RKO (cell line): Measurements from ENCODE around the gene PSAPL1.

Experiments used
- DNase-seq: peaks from one replicate; pipeline ENCODE4 v3.0.0-alpha.2; 2016; ENCODE audit warnings: low spot score

The PSAPL1 gene

DNA sequence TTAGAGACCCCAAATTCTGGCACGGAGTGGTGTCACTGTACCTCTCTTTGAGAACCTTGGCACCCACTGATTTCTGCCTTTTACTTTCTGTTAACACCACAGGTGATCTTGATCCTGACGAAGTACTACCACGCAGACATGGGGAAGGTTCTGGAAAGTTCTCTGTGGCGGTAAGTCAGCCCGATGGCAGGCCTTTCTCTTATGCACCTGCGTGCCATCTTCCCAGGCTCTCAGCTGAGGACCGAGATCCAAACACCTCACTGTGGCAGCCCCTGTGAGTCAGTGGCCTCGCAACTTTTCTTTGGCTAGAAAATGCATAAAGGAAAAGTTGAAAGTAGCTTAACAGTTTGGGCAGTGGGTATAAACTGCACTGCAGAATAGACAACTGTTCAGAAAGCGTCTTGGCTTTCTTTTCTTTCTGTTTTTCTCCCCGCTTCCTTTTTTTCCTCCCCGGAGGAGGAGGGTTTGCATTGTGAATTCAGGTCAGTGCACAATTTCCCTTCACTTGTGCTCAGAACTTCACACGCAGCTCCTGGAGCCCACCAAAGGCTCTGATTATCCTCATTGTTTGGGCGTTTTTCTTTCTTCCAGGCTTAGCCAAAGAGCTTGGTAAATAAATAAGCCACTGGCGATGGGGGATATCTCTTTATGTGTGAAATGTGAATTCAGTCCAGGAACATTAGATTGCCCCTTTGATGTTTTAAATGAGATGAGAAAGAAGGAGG, 38.4 kb downstream of the PSAPL1 start:
- no peak for DNase-seq

DNA sequence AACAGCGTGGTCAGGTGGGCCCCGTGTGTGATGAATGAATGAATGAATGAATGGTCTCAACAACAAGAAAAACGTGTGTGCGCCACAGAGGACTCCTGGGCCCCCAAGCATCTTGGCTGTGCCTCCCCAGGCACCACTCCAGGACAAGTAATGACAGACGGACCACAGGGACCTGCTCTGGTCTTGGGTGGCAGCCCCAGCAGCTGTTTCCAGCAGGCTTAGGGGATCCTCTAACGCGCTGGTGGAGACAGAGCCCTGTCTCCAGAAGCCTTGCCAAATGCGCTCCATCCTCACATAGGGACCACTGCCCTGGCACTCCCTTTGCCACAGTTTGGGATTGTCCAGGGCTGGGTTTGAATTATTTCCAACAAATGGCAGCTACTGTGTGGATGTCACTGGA, 39.1 kb downstream of the PSAPL1 start:
- DNase-seq, result no peak

DNA sequence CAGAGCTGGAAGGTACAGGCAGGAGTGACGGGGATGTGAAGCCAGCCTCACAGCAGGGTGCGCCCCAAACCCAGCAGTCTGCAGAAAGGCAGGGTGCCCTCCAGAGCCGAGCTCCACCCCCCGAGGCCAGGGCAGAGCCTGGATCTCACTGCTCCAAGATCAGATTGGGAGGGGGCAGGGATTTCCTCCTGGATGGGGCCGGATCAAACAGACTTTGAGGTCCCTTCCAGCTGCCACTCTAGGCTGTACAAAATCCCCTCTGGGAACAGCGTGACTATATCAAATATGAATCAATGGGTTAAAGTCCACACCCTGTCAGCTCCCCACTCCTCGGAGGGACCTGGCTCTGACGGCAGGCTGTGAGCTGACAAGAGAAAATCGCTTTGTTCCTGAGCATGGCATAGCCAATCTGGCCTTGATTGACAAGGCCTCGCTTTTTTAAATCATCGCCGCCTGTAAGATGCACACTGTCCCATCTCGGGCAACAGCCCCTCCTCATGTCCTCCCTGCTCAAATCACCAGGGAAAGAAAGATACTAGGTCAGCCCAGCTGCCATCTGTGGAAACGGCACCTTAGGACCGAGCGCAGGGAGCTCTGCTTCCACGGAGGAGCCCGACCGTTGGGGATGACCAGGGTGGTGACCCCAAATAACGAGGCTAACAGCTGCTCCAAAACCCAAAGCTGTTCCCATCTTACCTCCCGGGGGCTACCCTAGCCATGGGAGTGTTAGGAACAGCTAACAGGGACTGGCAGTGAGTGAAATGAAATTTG, 39.9 kb downstream of the PSAPL1 start:
- DNase-seq, result no peak

DNA sequence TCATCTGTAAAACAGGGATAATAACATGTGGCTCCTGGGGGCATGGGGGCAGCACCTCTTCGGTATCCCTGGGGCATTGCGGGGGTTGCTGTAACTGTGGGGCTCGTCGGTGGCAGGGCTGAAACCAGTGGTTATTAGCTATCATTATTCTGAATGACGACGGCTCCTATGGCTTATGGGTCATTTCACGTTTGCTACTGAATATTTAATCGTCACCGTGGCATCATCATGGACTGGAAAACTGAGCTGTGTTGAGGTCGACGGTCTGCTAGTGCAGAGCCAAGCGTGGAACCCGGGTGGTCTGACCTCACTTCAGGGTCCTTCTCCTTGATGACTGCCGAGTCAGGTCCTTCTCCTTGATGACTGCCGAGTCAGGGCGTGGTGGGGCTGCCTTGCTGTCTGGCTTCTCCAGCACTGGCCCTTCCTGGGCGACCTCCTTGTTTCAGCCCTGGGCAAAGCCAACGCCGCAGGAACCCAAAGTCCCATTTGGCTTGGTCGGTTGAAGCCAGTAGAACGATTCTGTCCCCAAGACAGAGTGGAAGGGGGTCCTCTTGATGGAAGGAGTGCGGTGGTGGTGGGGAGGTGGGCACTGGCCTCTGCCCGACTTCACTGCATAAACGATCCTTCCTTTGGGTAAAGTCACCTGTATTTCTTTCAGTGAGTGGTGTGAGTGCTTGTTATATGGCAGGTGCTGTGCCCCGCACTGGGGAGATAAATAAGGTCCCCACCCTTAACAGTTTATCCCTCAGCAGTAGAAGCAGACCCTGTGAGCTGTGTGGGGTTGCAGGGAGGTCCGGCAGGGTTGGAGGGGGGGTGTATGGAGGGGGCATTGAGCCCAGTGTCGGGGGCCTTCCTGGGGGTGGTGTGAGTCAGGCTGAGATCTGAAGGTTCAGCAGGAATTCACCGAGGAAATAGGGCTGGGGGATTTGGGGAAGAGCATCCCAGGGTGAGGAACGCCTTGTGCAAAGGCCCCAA, 40.8 kb downstream of the PSAPL1 start:
- no peak for DNase-seq

DNA sequence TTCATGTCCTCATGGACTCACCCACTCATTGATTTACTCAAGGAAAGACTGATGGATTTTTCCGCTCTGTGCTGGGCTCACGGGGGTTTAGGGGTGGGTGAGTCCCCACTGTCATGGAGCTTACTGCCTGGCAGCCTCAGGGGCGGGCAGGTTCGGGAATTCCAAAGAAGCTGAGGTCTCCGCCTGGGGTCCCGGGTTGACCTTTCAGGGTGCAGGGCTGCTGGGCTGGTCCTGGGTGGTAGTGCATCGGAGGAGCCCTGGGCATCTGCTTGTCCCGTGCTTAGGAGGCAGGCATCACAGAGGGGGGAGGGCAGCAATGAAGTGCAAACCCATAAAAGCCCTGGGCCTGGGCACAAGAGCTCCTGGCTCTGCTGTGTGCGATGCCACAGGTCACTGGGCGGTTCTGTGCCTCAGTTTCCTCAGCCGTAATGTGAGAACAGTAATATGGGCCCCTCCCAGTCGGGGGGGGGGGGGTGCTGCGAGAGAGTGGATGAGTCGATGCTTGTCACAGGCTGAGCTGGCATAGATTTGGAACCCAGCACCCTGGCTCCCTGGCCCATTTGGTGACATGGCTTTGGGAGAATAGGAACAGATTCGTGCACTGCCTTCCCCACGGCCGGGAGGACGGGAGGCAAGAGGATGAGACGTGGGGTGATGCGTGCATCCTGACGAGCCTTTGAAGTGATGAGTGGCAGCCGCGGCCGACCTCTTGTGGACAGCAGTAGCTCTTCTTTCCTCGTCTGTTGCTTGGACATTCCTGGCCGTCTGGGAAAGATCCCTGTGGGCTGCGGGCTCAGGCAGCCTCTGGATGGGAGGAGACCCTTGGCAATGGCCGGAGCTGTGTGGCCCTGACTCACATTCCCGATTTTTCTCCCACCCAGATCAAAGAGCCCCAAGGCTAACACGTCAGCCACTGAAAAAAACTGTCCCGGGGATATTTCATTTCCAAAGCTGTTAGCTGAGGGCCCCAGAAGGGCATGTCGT, 42.0 kb downstream of the PSAPL1 start:
- DNase-seq, result no peak

DNA sequence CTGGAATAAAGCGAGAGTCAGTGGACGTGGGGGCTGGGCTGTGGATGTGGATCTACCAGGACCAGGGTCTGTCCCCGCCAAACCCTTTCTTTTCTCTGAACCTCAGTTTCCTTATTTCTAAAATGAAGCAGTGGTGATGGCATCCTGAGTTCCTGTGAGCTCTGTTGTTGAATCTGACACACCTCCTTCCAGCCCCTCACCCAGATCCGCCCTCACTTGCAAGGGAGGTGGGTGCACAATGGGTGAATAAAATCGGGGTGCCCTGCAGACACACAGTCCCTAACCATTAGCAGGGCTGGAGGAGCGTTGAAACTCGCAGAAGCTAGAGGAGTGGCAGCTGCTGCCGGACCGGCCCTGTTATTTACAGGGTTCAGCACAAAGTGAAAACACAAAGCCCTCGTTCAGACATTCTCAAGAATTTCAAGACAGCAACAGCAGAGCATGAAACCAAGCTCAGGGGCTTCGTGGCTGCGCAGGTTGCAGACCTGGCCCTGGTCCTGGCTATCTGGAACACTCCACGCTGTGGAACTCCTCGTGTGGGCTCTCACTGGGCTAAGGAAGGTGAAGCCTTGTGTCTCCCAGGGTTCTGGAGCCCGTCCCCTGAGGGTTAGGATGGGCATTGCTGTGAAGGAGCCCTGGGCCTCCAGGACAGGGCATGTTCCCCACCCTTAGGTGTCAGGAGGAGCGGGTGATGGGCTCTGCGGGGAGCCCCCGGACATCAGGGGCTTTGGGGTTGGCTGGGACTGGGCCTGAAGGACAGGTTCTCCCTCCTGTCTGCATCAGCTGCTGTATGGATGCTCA, 42.9 kb downstream of the PSAPL1 start:
- DNase-seq, result no peak

DNA sequence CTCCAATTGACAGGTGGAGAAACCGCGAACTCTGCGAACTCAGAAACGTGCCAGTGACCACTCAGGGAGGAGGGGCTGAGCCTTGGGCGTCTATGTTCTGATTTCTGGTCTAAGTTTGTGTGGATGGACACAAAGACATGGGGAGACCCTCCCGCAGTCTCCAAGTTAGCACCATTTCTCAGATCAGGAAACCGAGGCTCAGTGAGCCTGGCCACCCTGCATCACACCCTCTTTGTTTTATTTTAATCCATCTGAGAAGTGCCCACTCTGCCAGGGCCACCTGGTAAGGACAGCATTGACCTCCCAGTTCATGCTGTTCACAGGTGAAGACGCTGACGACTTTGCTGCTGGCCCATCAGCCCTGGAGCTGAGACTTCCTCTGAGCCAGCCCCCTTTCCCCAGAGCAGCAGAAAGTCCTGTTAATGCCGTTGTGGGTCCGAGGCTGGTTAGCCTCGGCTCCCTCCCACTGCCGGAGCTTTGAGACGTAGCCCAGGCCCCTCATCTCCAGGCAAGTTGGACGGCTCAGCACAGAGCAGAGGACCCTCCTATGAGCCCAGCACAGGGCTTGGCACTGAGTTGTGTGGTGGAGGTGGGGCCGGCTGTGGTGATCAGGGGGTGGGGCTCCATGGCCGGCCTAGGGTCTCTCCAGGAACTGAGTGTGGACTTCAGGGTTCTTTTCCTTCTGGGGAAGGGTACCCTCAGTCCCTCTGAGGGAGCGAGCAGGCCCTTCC, 43.7 kb downstream of the PSAPL1 start:
- DNase-seq, result no peak

DNA sequence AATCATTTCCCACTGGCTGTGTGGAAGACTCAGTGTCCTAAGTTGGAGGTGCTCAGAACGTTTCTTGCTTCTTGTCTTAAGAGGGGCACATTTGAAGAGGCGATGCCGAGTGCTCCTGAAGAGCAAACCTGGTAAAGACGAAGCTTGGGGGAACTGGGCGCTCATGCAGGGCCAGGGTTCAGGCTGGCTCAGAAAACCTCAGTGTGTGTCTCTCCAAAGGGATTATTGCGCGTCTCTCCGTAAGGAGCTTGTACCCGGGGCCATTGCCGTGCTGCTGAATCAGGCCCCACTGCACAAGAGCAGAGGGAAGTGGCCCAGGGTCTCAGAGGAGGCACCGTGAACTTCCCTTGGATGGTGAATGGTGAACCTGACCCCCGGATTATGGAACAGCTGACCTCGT, 44.4 kb downstream of the PSAPL1 start:
- DNase-seq, result no peak

DNA sequence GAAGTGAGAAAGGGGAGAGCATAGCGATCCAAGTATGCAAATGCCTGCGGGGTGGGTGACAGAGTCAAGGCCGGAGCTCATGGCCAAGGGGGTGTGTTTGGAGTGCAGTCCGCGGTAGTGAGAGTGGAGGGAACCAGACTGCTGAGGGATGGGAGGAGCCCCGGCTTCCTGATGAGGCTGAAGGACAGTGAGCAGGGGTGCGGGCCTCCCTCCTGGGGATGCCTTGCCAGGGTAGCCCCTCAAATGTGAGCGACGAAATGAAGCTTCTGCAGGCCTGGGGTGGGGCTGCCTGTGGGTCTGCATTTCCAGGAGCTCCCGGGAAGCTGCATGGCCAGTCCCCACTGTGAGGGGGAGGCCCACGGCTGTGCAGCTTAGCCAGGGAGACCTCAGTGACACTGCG, 45.0 kb downstream of the PSAPL1 start:
- DNase-seq, result no peak

DNA sequence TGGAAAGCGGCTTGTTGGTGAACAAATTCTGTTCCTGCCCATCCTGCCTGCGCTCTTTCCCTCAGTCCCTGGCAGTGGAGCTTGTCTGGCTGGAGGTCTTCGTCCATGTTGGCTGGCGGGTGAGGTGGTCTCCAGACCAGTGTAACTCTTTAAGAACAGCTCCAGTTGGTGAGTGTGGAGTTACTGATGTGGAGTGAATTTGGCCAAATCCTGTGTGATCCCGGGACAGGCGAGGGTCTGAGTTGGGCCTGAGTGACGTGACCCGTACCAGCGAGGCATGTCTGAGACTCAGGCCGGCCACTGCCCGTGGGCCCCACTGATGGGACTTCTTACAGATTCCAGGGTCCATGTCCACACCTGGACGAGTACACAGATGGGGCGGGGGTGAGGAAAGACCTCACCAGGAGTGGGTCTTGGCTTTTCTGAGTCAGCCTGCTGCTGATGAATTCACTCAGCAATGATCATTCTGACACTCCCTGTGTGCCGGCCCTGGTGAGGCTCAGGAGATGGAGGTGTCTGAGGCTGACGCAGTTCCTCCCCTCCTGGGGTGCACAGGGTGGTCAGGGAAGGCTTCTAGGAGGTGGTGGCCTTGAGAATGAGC, 45.5 kb downstream of the PSAPL1 start:
- DNase-seq, result no peak

DNA sequence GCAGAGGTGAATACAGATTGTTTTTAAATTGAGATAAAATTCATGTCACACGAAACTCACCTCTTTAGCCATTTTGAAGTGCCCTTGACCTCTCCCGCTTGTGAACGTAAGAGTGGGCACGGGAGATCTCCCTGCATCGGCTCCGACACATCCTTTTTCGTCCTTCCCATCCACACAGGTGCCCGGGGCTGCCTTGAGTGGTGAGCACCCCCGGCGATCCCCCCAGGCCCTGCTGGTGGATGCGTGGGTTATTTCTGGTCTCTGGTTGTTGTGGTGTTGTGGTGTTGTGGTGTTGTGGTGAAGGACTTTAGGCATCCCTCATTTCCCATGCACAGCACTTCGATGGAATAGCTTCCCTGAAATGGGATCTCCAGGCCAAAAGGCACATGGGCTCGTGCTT, 46.1 kb downstream of the PSAPL1 start:
- DNase-seq, result no peak

DNA sequence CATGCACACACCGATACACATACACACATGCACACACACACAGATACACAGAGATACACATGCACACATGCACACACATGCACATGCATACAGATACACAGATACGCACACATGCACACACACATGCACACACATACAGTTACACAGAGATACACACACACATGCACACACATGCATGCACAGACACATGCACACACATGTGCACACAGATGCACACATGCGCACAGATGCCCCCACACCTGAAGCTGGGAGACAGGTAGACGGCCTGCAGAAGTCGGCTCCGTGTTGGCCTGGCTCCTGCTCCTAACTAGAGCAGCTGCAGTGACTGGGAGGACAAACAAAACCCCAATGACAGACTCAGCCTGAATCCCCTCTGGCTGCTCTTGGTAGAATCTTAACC, 46.8 kb downstream of the PSAPL1 start:
- no peak for DNase-seq

DNA sequence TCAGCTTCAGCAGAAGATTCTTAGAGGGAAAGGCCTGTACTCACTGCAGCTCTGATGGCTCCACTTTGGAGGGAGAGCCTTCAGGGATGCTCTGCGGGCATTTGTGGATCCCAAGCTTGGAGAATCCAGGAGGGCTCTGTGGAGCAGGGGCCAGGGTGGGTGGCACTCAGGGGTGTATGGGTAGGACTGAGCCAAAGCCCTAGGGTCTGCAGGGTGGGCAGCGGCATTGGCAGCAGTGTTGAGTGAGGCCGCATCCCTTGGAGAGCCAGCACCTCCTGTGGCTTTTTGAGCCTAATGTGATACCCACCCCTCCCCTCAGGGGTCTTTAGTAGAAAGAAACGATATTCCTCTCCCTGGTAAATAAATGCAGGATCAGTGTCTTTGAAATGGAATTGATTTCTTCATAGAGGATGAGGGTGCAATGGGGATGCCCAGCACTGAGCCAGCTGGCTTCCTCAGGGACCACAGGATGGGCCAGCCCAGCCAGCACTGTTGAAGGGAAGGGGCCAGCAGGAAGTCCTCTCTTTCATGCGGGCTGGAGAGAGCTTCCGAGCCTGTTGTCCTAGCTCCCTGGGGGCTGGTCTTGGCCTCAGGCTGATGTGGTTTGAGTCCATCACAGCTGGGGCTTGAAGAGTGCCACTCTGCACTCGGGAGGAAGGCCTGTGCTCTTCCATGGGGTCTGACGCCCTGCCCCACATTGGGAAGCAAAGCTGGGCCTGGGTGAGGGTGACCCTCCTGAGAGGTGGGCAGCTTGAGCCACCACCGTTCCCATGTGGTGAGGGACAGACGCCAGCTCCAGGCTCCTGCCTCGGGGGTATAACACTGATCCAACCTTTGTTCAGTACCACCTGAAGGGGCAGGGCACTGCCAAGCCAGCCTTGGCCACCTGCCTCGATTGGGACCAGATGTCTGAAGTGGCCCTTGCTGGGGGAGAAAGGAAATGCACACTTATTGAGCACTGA, 49.5 kb downstream of the PSAPL1 start:
- DNase-seq, result no peak

DNA sequence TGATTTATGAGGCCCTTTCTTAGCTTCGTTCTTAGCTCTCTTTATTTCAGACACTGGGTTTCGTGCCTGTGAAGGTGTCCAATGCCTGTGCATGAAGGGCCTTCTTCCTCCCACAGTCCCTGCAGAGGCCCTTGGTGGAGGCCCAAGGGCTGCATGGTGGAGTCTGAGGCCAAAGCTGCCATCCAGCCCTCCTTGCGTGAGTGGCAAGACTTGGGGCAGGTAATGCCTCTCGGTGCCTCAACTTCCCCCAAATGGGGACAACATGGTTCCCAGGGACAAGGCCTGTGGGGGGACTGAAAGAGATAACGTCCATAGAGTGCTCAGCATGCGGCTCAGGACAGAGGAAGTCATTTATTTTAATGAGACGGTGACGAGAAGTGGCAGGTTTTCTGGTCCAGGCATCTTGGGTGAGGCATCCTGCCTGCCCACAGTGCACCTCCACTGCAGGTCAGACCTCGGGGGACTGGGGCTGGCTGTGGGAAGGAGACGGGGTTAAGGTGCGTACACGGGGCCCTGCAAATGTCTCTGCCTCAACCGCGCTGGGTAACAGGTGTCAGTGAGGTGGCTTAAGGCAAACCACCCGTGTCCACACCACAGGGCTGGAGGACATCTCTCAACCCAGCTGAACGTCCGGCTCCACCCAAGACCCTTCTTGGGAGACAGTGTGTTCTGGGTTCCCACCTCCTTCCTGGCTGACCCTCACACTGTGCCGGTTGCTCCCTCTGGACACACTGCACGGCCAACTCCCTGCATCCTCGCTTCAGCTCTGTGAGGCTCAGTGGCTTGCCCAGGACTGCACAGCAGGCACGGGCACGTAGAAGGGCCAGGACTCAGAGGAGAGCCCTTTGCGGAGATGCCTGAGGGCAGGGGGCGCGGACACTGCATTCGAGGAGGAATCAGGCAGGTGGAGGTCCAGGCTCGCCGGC, 50.5 kb downstream of the PSAPL1 start:
- no peak for DNase-seq

DNA sequence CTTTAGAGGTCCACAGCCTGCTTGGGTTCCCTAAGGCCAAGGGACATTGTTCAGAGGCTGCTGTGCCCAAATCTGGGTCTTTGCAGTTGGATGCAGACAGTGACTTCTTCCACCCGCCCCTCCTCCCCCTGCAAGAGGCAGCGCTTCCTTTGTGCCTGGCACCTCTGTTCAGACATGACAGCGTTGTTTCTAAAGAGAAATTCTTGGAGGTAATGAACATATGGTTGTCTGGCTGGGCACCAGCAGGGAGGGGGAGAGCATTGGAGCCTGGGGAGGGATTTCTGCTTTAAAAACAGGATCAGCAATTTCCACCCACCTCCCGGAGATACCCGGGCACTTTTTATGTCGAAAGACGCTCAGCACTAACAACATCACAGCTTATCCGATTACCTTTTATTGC, 51.5 kb downstream of the PSAPL1 start:
- no peak for DNase-seq

DNA sequence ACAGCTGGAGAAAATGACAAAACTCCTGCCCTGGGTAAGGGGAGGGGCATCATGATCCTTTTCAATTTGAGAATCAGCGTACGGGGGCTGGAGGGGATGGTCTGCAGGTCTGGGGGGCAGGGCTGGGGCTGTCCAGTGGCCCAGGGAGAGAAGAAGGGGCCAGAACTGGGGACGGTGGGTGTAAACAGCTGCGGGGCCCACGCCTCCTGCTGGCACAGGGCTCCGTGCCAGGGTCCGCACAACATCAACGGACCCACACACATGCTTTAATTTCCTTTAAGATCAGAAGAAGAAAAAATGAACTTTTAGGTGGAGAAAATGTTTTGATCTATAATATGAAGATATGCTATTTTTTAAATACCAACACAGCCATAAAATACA, 52.1 kb downstream of the PSAPL1 start:
- no peak for DNase-seq
